H9 (cell line): ENCODE measurements around the gene PLCL1. TPM values are rescaled to one million over a fixed set of nuclear protein-coding genes. Genes with fewer than 3 reads are reported as not detected.

Experiments
- DNase-seq: peaks from one replicate; pipeline ENCODE4 v3.0.0-alpha.2; 2017
- H2AFZ ChIP-seq: one replicate; pipeline ENCODE4 v1.6.1; 2013; ENCODE audit warnings: mild to moderate bottlenecking, low read length, control low read depth, moderate library complexity
- H2AK5ac ChIP-seq: 2 replicates; pipeline ENCODE4 v1.6.1; 2013; ENCODE audit warnings: low read length, control low read depth, mixed read lengths; ENCODE audit not compliant: insufficient read length
- H2BK120ac ChIP-seq: one replicate; pipeline ENCODE4 v1.6.1; 2013; ENCODE audit warnings: low read depth, mild to moderate bottlenecking, low read length, control low read depth, inconsistent platforms; ENCODE audit not compliant: poor library complexity, severe bottlenecking
- H2BK12ac ChIP-seq: 2 replicates; pipeline ENCODE4 v1.6.1; 2013; ENCODE audit warnings: low read length, control low read depth, mixed read lengths, low read depth; ENCODE audit not compliant: insufficient read length
- H2BK15ac ChIP-seq: 2 replicates; pipeline ENCODE4 v1.6.1; 2013; ENCODE audit warnings: low read depth, low read length, control low read depth
- H2BK20ac ChIP-seq: one replicate; pipeline ENCODE4 v1.6.1; 2013; ENCODE audit warnings: low read depth, mild to moderate bottlenecking, low read length, control low read depth, inconsistent platforms; ENCODE audit not compliant: poor library complexity, severe bottlenecking
- H2BK5ac ChIP-seq: 2 replicates; pipeline ENCODE4 v1.6.1; 2013; ENCODE audit warnings: low read length, control low read depth, mixed read lengths; ENCODE audit not compliant: insufficient read length
- H3K14ac ChIP-seq: 2 replicates; pipeline ENCODE4 v1.6.1; 2013; ENCODE audit warnings: low read length, control low read depth; ENCODE audit not compliant: insufficient read depth
- H3K18ac ChIP-seq: 2 replicates; pipeline ENCODE4 v1.6.1; 2013; ENCODE audit warnings: low read depth, mild to moderate bottlenecking, mixed read lengths, low read length, control low read depth; ENCODE audit not compliant: insufficient read length
- H3K23ac ChIP-seq: 2 replicates; pipeline ENCODE4 v1.6.1; 2013; ENCODE audit warnings: low read length, control low read depth, mixed read lengths, low read depth; ENCODE audit not compliant: insufficient read length
- H3K23me2 ChIP-seq: 2 replicates; pipeline ENCODE4 v1.6.1; 2013; ENCODE audit warnings: low read depth, mild to moderate bottlenecking, mixed read lengths, low read length, control low read depth; ENCODE audit not compliant: insufficient read length, poor library complexity, severe bottlenecking
- H3K27ac ChIP-seq: 2 replicates; pipeline ENCODE4 v1.5.1; 2013; ENCODE audit warnings: low read length, control low read depth, mixed read lengths, low read depth; ENCODE audit not compliant: insufficient read length
- H3K27me3 ChIP-seq: 2 replicates; pipeline ENCODE4 v1.6.1; 2013; ENCODE audit warnings: low read length, control low read depth, inconsistent platforms; ENCODE audit not compliant: insufficient read depth
- H3K4ac ChIP-seq: 2 replicates; pipeline ENCODE4 v1.6.1; 2013; ENCODE audit warnings: low read depth, mild to moderate bottlenecking, control low read depth, inconsistent platforms, low read length, moderate library complexity
- H3K4me1 ChIP-seq: 2 replicates; pipeline ENCODE4 v1.6.1; 2013; ENCODE audit warnings: low read length, control low read depth, inconsistent platforms; ENCODE audit not compliant: insufficient read depth
- H3K4me2 ChIP-seq: 2 replicates; pipeline ENCODE4 v1.6.1; 2013; ENCODE audit warnings: low read length, control low read depth, mixed read lengths; ENCODE audit not compliant: insufficient read length, insufficient read depth
- H3K56ac ChIP-seq: 2 replicates; pipeline ENCODE4 v1.6.1; 2013; ENCODE audit warnings: low read depth, mild to moderate bottlenecking, mixed read lengths, low read length, control low read depth; ENCODE audit not compliant: insufficient read length
- H3K79me1 ChIP-seq: 2 replicates; pipeline ENCODE4 v1.6.1; 2013; ENCODE audit warnings: low read depth, mild to moderate bottlenecking, moderate library complexity, low read length, control low read depth, inconsistent platforms; ENCODE audit not compliant: insufficient read depth, poor library complexity, severe bottlenecking
- H3K79me2 ChIP-seq: 2 replicates; pipeline ENCODE4 v1.6.1; 2013; ENCODE audit warnings: low read length, control low read depth, inconsistent platforms; ENCODE audit not compliant: insufficient read depth
- H3K9ac ChIP-seq: 2 replicates; pipeline ENCODE4 v1.6.1; 2013; ENCODE audit warnings: low read length, control low read depth, mixed read lengths; ENCODE audit not compliant: insufficient read length; ENCODE audit errors: extremely low read depth
- H3K9me3 ChIP-seq: one replicate; pipeline ENCODE4 v1.6.1; 2013; ENCODE audit warnings: low read depth, low read length, inconsistent platforms; ENCODE audit not compliant: control insufficient read depth
- H3T11ph ChIP-seq: one replicate; pipeline ENCODE4 v1.6.1; 2013; ENCODE audit warnings: mild to moderate bottlenecking, low read length, control low read depth, inconsistent platforms
- H4K20me1 ChIP-seq: one replicate; pipeline ENCODE4 v1.6.1; 2013; ENCODE audit not compliant: control insufficient read depth, insufficient read length, insufficient read depth
- H4K5ac ChIP-seq: 2 replicates; pipeline ENCODE4 v1.6.1; 2013; ENCODE audit warnings: low read depth, mild to moderate bottlenecking, mixed read lengths, low read length, control low read depth; ENCODE audit not compliant: insufficient read length
- H4K8ac ChIP-seq: replicated peaks from 2 replicates; pipeline ENCODE4 v1.6.1; 2013; ENCODE audit warnings: low read length, control low read depth, mixed read lengths, low read depth; ENCODE audit not compliant: insufficient read length
- H4K91ac ChIP-seq: 2 replicates; pipeline ENCODE4 v1.6.1; 2013; ENCODE audit warnings: low read depth, mild to moderate bottlenecking, moderate library complexity, mixed read lengths, low read length, control low read depth; ENCODE audit not compliant: insufficient read length
- H3K27ac Mint-ChIP-seq, 3 experiments: 2 replicates in 2 of 3; 3 replicates in 1 of 3; pipeline ENCODE4 v1.8.0; 2020 to 2021; ENCODE audit warnings: mixed read lengths in 3 of 3, mild to moderate bottlenecking in 1 of 3, moderate library complexity in 1 of 3
- H3K27me3 Mint-ChIP-seq: 2 replicates; pipeline ENCODE4 v1.8.0; 2021; ENCODE audit warnings: low read depth, mild to moderate bottlenecking, moderate library complexity, mixed read lengths
- H3K36me3 Mint-ChIP-seq, 3 experiments: 2 replicates in 2 of 3; 3 replicates in 1 of 3; pipeline ENCODE4 v1.8.0; 2020 to 2021; ENCODE audit warnings: low read depth in 3 of 3, mixed read lengths in 3 of 3; ENCODE audit not compliant: insufficient read depth in 1 of 3
- H3K4me1 Mint-ChIP-seq, 2 experiments: 2 replicates each; pipeline ENCODE4 v1.8.0; 2020; ENCODE audit warnings: mixed read lengths in 2 of 2
- H3K4me3 Mint-ChIP-seq, 2 experiments: 2 replicates in 1 of 2; 3 replicates in 1 of 2; pipeline ENCODE4 v1.8.0; 2020 to 2021; ENCODE audit warnings: mild to moderate bottlenecking in 2 of 2, mixed read lengths in 2 of 2, moderate library complexity in 1 of 2
- H3K9me3 Mint-ChIP-seq, 2 experiments: 2 replicates in 1 of 2; 3 replicates in 1 of 2; pipeline ENCODE4 v1.8.0; 2020; ENCODE audit warnings: mild to moderate bottlenecking in 2 of 2, mixed read lengths in 2 of 2, moderate library complexity in 1 of 2
- WGBS: extraction: QIAGEN DNeasy Blood & Tissue Kit; methylation state at CpG from one replicate; pipeline ENCODE4 v1.1.7; 2013; ENCODE audit warnings: missing lambda C conversion rate, low lambda C conversion rate, mixed read lengths; ENCODE audit not compliant: insufficient read length; ENCODE audit errors: extremely low coverage; 5-methylcytosine and 5-hydroxymethylcytosine counted together
- total RNA-seq: library from RNA; stranded (reverse); gene quantifications from 2 replicates; pipeline ENCODE4 v1.2.1, GENCODE V29; 2021
- TF ChIP-seq, protein P1 (sequence below): fragments of 200-600 bp; sonication (generic); conservative IDR thresholded peaks from 3 replicates; pipeline ENCODE4 v1.8.0; 2021; ENCODE audit warnings: antibody characterized with exemption, mild to moderate bottlenecking

The PLCL1 gene
- total RNA-seq, 1 experiment from 2014 or later = 0.04 TPM

DNA sequence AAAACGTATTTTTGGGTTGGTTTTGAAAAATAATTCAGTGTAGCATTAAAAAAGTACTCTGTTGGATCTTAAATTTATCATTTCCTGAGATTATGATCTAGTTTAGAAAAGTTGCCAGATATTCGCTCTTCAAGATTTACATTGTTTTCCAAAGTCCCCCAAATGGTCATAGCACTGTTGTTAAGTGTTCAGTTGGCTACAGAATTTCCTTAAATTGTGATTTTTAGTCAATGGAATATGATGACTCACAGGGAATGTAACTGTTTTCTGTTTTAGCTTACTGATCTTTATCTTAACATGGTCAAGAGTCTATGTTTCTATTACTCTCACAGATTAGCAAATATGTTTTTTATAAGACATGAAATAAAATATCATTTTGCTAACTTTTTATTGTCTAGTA is 23.2 kb downstream of the PLCL1 start:
- Histone ChIP-seq H2AFZ (no peak overlapping the region), H3K27ac (no peak overlapping the region), H3K14ac (no peak overlapping the region), H3K4me1 (no peaks in the 10 kb centered on the region), H3K4ac (no peak overlapping the region), H4K5ac (no peak overlapping the region), H3K9ac (no peak overlapping the region), H3K79me1 (no peaks in the 10 kb centered on the region), H4K91ac (no peak overlapping the region), H3K9me3 (no peaks in the 10 kb centered on the region), H4K8ac (no peak overlapping the region), H2BK20ac (no peak overlapping the region), H4K20me1 (no peaks in the 10 kb centered on the region), H2BK120ac (no peak overlapping the region), H3K56ac (no peak overlapping the region), H3K23me2 (no peaks in the 10 kb centered on the region), H2BK5ac (no peak overlapping the region), H3K27me3 (no peaks in the 10 kb centered on the region), H3K18ac (no peak overlapping the region), H2BK12ac (no peak overlapping the region), H3K23ac (no peak overlapping the region), H3T11ph (no peak overlapping the region), H3K4me2 (no peak overlapping the region), H3K79me2 (no peaks in the 10 kb centered on the region), H2AK5ac (no peak overlapping the region), H2BK15ac (no peak overlapping the region)
- WGBS = no CpG with 5 or more reads among the region's 2 CpGs
- Mint-ChIP-seq H3K27me3 (no peaks in the 10 kb centered on the region), H3K36me3 (no peaks in the 10 kb centered on the region), H3K9me3 (no peaks in the 10 kb centered on the region; a peak in 1 of 5 replicates), H3K27ac (no peak overlapping the region), H3K4me3 (no peak overlapping the region), H3K4me1 (peaks cover 0 to 6% of the 10 kb centered on the region in 2 experiments; a peak in 3 of 4 replicates)
- DNase-seq = no peak
- TF ChIP-seq, protein P1, sequence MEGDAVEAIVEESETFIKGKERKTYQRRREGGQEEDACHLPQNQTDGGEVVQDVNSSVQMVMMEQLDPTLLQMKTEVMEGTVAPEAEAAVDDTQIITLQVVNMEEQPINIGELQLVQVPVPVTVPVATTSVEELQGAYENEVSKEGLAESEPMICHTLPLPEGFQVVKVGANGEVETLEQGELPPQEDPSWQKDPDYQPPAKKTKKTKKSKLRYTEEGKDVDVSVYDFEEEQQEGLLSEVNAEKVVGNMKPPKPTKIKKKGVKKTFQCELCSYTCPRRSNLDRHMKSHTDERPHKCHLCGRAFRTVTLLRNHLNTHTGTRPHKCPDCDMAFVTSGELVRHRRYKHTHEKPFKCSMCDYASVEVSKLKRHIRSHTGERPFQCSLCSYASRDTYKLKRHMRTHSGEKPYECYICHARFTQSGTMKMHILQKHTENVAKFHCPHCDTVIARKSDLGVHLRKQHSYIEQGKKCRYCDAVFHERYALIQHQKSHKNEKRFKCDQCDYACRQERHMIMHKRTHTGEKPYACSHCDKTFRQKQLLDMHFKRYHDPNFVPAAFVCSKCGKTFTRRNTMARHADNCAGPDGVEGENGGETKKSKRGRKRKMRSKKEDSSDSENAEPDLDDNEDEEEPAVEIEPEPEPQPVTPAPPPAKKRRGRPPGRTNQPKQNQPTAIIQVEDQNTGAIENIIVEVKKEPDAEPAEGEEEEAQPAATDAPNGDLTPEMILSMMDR = no peak
